ENCODE measurements around the gene TRAIP.
"Not testable (repeated sequence)": the region's sequence is repeated elsewhere in the genome, so short reads cannot be mapped to it uniquely, and the experiment has no call there.

Gene TRAIP

DNA sequence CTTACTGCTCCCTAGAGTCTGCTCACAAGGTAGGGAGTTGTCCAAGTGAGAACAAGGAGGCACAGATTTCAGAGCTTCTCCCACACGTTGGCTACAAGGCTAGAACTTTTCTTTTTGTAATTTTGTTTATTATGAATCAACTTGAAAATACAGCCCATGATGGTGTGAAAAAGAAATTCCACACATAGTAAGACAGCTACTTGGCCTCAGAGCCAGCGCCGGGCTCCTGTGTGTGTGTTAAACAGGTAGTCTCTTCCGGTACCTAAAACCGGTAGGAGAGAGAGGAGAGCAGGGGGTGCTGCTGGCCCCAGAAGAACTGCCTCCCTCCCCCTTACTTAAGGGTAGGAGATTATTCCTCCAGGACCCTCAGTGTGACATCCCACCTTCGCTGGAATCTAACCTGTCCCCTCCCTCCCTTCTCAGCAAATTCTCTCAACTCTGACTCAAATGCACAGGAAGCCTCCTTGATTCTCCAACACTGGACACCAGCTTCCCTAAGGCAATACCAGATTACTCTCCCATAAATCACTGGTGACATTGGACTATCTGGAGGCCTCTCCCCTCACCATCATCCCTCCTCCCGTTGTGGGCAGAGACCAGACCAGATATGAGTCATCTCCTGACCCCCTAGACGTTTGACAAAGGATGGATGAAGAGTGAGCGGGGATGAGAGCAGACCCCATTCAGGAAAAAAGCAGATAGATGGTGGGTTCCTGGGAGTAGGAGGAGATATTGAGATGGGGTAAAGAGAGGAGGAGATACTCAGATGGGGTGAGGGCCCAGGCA is 65.5 kb downstream of the TRAIP start:
- no peak for ATAC-seq

GRCh38 chr3:49788056-49788455 is 68.3 kb downstream of the TRAIP start:
- no peak for ATAC-seq

DNA sequence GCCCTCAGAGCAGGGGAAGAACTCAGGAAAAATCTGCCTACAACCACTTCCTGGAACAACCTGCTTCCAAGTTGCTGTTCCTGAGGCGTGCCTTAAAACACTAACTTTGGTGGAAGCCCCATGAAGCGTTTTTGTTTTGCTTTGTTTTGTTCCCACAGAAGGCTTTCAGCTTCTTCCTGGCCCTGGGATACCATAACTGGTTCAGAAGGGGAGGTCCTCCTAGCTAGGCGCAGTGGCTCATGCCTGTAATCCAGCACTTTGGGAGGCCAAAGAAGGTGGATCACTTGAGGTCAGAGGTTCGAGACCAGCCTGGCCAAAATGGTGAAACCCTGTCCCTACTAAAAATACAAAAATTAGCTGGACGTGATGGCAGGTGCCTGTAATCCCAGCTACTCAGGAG is 68.8 kb downstream of the TRAIP start:
- no peak for ATAC-seq

DNA sequence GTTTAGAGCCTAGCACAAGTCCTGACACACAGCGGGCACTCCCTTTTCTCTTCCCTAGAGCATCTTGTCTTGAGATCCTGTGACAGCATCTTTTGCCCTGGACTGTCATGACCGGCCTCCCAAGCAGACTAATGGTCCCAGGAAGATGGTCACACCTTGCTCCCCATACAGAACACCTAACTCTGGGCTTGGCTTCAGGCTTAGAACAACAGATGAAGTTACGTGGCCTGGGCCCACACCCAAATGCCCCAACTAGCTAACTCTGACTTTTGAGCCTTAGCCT is 69.2 kb downstream of the TRAIP start:
- no peak for ATAC-seq

DNA sequence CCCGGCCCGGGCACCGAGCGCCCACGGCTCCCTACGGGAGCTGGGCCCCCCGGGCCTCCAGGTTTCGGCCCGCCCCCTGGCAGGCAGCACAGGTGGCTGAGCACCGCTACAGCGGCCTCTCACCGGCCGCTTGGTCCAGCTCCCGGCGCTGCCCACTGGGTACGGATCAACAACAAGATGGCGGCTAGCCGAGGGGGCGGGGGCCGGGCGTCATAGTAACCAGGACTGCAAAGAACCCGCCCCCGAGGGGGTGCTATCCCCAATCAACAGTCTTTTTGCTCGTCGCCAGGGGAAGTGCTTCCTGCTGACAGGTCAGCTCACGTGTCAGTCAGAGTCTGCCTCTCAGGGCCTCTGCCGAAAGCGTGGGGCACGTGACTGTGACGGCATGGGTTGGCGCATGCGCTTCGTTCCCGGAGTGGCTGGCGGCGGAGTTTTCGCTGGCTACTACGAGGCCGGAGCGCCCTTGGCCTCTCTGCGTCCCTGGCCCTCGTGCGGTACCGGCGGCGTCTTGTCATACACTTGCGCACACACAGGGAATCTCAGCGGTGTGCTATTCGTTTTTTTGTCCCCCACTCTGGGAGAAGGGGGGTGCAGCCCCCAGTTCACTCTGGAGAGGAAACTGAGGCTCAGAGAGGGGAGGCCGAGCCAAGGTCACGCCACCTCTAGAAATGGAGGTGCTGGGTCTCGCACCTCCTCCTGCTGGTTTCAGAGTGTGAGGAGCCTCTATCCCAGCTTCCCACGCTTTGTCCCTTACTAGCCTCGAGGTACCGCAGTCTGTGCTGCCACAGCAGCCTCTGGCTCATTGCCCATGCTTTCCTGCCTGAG is 69.8 kb downstream of the TRAIP start, which contains the start of gene IP6K1:
TSS of gene IP6K1 (minus strand) at position 186 of the 825 bp plus-strand sequence. CDS start 38,502 bp downstream, outside the sequence.
- peak; percentile 100 for ATAC-seq

- peak; percentile 34 to 45 for ATAC-seq
These were observed 70.6 kb downstream of the TRAIP start for GRCh38 chr3:49785565-49786356.

- not testable (repeated sequence) for ATAC-seq
These were observed 74.1 kb downstream of the TRAIP start for GRCh38 chr3:49782277-49782676.

DNA sequence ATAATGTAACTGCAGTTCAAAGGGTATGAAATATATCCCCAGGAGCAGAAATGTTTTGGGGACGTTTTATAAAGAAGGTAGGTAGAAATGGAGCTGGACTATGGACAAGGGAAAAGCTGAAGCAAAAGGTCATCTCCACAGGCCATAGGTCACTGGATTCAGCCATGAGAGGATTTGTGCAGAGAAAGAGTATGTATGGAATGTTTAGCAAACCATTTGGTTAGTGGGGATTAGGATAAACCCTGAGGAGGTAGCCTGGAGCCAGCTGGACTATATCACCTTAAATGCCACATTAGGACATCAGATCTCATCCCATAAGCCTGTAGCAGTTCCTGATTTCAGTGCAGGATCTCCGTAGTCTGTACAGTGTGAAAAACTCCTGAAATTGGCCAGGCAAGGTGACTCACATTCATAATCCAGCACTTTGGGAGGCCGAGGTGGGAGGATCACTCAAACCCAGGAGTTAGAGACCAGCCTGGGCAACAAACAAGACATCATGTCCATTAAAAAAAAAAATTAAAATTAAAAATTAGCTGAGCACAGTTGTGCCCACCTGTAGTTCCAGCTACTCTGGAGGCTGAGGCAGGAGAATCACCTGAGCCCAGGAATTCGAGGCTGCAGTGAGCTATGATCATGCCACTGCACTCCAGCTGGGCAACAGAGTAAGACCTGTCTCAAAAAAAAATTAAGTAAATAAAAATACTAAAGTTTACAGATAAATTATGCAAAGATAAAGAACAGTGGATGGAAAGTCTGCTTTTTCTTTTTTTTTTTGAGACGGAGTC is 74.8 kb downstream of the TRAIP start:
- no peak for ATAC-seq

GRCh38 chr3:49780975-49781365 is 75.4 kb downstream of the TRAIP start:
- ATAC-seq = not testable (repeated sequence)

- ATAC-seq = no peak
These were observed 76.0 kb downstream of the TRAIP start for GRCh38 chr3:49780080-49780974.

- no peak for ATAC-seq
These were observed 76.8 kb downstream of the TRAIP start for GRCh38 chr3:49779358-49780079.
